Superior temporal gyrus (tissue), 1 donor: ENCODE measurements around the gene ARHGEF17.

Experiments used
- DNase-seq: peaks from one replicate; pipeline ENCODE4 v3.0.0-alpha.2; 2016; ENCODE audit errors: extremely low spot score

Gene ARHGEF17

DNA sequence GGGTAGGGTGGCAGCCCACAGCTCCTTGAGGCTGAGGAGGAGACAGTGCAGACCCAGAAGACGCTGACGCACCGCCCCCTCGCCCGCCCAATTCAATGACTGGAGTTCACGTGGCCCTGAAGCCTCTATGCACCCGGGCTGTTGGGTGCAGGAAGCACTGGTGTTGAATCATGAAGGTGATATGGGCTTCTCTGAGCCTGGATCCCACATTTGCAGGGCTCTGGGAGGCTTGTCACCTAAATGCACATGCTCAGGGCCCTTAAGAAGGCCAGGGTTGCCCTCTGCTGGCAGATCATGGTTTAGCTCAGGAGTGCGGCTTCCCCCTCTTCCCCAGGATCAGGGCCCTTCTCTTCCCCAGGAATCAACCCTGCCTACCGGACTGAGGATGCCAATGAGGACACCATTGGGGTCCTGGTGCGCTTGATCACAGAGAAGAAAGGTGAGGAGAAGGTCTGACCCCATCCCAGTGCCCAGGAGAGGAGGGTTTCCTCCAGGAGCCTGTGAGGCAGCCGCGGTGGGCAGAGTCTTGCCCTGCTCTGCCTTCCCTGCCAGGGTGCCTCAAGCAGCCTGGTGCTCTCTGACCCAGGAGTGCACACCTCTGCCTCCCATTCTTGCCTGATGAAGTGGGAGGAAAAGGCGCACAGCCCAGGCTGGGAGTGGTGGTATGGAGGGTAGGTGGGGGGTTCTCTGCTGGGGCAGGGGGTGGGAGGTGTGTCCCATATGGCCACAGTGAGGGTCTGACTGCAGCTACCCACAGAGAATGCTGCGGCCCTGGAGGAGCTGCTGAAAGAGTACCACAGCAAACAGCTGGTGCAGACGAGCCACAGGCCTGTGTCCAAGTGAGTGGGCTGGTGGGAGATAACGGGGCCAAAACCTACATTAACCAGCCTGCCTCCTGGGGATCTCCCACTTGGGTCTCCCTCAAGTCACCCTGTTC lies 85.7 kb downstream of the ARHGEF17 start:
- peak; percentile 88 for DNase-seq

DNA sequence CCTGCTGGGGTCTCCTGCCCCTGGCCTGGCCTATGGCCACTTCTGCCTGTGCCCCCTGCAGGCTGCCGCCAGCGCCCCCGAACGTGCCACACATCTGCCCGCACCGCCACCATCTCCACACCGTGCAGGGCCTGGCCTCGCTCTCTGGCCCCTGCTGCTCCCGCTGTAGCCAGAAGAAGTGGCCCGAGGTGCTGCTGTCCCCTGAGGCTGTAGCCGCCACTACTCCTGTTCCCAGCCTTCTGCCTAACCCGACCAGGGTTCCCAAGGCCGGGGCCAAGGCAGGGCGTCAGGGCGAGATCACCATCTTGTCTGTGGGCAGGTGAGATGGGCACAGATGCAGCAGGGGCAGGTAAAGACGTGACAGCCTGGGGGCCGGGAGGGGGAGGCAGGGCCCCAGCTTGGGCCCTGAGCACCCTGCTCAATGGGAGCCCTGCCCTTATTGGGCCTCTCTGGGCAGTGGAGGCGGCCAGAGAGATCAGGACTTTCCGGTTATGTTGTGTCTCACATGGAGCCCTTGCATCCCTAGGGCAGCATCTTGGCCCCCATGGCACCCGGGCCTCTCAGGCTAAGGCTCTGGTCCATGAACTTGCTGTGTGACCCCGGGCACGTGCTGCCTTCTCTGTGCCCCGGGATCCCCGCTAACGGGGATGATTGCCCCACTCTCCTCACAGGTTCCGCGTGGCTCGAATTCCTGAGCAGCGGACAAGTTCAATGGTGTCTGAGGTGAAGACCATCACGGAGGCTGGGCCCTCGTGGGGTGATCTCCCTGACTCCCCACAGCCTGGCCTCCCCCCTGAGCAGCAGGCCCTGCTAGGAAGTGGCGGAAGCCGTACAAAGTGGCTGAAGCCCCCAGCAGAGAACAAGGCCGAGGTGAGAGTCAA lies 86.6 kb downstream of the ARHGEF17 start:
- DNase-seq = no peak

DNA sequence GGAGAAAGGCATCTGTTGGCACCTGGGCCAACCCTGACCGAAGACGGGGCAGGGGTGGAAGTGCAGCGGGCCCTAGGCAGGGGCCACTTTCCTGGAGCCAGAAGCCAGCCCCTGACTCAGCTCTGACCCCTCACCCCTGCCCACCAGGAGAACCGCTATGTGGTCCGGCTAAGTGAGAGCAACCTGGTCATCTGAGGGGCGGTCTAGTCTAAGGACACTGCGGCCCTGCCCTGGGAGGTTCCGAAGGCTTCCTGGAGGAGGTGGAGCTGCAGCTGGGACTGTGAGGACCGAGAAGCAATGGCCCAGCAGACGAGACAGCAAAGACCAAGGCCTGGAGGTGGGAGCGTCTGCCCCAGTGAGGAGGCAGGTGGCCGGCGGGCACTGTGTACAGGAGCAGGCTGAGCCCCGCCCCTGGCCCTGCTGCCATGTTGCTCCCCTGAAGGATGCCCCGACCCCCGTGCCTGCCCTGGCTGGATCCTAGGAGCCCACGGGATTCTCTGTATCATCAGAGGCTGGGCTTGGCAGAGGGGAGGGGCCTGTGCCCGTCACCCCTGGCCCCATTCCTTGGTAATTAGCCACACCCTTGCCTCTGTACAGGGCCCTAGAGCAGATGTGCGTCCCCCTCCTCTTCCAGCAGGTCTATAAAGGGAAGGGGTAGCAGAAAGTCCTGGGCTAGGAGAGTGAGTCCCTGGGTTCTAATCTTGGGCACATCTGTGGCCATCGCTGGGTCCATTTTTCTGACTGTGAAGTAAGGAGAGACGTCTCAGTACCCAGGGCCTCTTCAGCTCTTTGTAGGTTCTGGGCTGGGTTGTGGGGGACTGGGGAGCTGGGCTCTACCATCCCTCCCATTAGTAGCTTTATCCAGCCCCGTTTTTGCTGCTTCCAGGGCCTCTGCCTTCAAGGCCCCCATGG lies 87.5 kb downstream of the ARHGEF17 start:
- DNase-seq = no peak

DNA sequence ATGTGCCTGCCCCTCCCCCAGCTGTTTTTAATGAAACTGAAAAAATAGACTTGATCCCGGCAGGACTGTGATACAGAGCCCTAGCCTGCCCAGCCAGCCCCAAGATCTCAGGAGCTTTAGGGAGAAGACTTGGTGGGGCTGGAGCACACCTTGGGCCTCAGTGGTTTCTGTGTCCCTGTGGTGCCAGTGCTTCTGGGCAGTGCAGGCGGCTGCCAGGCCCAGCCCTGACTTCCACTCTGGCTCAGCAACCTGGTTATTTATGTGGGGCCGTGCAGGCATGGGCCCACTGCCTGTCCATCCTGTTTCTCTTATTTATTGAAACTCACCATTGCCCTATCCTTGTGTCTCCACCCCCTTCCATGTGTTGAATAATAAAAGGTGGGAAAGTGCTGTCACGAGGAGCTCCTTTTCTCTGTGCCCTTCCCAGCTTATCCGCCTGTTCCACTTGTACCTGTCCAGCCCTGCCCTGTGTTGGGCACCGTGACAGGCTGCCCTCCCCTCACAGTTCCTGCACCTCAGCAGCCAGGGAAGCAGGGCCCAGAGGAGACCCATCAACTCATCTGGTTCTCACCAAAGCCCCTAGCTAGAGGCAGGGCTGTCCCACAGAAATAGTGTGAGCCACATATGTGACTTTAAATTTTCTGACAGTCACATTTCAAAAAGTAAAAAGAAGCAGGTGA lies 88.3 kb downstream of the ARHGEF17 start:
- DNase-seq = no peak

DNA sequence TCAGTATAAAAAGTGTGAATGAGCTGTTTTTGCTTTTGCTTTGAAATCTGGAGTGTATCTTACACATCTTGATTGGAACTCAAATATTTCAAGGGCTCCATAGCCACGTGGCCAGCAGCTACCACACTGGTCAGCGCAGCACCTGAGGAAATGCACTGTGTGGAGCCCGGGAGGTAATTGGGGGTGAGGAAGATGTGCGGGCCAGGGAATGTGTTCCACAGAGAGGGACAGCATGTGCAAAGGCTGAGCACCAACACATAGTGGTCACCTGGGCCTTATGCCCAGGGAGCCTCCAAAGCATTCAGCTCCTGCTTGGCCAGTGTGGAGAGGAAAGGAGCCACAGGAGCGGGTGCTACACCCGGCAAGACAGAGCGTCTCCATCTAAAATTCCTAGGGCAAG lies 88.9 kb downstream of the ARHGEF17 start:
- DNase-seq = no peak

DNA sequence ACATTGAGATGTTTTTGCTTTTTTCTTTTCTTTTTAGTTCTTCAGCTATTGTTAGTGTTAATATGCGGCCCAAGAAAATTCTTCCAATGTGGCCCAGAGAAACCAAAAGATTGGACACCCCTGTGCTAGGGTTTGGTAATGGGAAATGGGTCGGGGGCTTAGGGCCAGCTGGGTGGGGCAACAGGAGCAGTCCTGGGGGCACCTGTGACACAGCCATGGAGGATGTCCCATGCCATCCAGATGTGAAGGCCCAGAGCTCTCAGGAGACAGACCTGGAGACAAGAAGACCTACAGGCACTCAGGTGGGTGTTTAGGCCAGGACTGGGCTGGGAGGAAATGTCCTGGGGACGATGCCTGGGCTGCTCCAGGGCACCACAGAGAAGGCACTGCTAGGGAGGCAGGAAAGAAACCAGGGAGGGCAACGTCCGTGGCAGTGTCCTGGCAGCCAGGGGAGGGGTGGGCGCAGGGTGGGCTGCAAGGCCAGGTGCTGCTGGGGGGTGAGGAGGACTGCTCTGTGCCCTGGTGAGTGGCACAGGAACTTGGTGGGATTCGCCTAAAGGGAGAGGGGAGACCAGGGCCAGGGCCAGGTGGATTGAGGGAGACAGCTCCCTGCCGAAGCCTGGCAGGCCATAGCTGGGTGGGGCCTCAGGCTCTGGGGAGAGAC lies 89.5 kb downstream of the ARHGEF17 start:
- no peak for DNase-seq

DNA sequence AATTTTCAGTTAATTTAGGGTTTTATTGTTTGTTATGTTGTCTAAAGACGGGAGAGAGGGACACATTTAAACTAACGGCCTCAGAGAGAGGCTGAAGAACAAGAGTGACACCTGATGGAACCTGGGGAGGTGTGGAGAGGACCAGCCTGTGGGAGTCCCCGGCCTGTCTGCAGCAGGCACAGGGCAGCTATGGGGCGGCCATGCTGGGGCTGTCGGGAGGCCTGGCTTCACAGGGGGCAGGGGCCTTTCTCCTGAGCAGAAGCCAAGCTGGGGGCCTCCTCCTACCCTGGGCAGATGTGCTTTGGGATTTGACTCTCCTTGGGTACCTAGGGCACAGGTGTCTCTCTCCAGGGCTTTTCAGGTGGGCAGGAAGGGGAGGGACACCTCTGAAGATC lies 90.1 kb downstream of the ARHGEF17 start:
- DNase-seq = no peak

DNA sequence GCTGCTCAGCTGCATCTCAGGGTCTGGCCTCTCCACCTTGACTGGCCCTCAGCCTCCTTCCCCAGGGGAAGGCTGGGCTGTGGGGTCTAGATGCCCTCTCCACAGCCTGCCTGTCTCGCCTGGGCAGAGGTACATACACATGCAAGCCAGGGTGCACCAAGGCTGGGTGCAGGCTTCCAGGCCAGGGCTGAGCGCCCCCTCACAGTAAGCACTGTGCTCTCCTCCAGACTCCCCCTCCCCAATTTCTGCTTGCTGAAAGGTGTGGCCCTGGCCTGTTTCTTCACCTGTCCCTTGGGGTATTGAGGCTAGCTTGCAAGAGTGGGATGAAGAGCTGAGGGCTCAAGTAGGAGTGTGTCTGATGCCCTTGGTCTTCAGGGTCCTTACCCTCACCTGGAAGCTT lies 90.6 kb downstream of the ARHGEF17 start:
- no peak for DNase-seq

DNA sequence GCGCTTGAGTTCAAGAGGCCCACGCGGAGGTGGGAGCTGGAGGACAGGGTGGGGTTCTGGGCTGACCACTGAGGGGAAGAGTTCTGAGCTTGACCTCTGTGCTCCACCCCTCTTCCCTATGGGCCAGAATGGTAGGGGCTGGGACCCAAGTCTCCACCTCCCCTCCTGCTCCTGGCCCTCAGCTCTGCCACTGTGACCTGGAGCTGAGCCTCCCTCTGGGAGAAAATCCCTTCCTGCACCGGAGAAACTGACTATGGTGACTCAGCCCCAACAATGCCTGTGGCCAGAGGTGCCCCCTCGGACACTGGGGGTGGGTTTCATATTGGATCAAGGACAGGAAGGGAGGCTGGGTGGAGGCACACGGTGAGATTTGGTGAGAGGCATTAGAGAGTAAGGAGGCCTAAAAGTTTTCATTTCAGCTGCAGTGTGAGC lies 91.1 kb downstream of the ARHGEF17 start:
- no peak for DNase-seq

DNA sequence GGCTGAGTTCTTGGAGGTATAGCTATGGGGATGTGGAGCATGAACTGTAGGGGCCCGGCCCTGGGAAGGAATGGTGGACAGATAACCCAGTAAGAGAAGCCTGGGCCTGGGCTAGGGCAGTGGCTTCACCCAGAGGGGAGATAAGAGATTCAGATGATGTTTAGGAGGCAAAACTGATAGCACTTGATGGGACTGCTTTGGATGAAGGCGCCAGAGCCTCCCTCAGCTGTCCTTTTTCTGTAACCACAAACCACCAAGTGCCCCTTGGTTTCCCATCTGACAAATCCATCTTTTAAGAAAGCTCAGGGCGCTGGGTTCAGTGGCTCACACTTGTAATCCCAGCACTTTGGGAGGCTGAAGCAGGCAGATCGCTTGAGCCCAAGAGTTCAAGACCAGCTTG lies 91.6 kb downstream of the ARHGEF17 start:
- DNase-seq = no peak

DNA sequence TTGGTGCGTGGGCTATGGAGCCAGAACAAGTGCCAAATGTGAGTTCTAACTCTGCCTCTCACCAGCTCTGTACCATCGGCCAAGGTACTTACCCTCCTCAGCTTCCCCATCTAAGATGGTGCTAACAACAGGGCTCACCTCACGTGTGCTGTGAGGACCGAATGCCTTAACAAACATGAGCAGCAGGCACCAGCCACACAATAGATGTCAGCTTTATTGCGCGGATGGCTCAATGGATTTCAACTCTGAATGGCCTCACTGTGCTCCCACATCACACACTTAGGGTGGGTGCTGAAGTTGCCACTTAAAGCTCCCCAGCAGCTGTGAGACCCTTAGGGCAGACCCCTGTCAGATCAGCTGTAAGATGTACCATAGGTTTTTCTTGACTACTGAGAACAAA lies 92.2 kb downstream of the ARHGEF17 start:
- DNase-seq = no peak

DNA sequence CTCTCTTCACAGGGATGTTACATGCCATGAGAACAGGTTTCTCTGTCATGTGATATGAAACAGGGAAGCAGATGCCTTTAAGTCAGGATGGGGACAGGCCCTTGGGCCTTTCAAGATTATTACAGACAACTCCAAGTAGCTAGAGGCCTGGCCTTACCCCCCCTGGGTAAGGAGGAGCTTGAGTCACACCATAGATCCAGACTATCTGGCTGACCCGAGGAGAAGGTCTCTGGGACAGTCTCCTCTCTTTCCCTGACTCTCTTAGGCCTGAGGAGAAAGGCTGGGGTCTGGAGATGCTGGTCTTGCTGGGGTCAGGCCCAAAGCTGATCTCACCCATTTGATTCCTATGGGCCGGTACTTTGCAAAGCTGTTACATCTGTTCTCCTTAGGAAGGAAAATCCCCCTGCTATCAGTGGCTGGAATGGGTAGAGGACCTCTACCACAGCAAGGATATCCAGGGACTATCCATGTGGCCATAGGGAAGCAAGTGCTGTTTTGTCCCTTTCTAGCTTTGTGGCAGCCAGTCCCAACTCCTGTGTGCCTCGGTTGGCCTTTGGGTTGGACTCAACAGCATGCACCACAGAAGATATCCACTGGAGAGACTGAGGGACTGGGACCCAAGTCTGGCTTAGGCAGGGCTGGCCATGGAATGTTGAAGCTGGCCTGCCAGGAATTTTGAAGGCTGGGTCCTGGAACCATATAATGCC lies 93.3 kb downstream of the ARHGEF17 start:
- DNase-seq = no peak

DNA sequence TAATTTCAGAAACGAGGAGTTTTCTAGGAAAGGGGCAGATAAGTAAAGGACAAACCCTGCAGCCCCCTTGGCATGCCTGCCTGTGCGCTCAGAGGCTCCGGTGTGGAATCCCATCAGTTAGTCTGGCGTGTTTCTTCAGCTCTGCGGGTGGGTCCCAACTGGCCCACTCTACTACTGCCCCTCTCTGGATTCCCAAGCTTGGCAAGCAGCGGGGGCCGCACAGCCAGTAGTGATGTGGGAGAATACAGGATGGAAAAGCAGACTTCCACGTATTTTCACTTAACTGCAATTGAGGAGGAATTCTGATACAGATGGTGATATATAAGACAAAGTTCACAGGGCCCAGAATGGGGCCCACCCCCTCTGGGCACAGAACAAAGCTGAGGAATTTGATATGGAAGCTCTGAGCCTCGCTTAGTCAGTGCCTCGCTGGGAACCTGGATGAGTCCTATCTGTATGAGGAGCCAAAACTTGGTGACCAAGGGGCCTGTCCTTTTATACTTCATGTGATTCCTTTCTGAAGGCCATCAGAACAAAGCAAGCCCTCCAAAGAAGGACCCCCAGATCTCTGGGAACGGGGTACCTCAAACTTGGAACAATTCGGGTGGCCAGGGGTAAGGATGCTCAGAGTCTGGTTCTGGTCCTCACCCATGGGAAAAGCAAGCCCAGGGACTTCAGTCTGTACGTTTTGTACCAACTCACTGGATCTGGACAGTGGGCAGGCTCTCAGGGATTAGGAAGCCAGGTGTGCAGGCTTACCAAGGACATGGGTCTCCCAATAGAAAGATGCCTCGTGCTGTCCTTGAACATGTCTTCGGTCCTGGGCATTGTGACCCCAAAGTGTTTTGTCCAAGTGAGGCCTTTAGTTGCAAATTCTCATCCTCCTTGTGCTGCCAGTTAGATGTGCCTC lies 94.1 kb downstream of the ARHGEF17 start:
- DNase-seq = no peak

DNA sequence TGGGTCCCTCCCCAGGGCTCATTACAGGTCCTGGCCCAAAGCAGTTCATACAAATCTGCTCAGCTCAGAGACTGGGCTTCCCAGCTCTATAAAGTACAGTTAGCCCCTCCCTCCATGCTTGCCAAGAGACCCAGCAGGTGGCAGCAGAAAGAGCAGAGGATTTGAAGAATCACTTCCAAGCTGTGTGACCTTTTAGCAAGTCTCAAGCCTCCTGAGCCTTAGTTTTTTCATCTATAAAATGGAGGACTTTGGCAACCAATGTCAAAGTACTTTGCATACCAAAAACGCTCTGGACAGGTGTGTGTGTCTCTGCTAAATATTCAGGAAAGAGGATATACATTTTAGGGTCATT lies 94.7 kb downstream of the ARHGEF17 start:
- no peak for DNase-seq

DNA sequence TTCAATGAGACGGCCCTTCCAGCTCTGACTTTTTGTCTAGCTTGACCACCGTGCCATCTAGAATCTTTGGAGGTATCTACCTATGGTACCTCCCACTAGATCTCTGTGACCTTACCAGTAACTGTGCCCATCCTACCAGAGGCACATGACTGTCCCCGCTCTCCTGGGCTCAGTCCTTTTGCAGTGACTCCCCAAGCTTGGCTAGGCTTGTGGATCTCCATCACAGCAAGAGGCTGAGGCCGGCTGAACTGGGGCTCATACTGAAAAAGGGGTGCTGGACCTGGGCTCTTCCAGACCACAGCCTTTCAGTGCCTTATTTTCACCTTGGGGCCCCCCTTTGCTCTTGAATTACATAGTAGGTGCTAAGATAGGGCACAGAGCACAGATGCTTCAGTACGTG lies 95.5 kb downstream of the ARHGEF17 start:
- no peak for DNase-seq

DNA sequence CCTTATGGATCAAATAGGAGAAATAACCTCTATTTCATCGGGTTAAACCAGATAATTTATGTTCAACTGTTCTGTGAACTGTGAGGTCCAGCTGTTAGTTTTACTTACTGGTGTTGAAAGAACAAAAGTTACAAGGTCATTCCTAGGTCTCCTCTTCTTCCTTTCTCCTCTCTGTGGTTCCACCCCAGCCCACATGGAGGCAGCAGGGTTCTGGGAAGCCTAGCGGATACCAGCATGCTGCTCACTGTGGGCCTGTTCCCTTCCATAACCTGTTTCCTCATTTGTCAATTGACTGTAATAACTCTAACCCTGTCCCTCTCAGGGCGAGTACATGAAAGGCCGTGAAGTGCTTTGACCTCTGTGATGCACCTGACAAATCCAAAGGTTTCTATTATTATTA lies 96.0 kb downstream of the ARHGEF17 start:
- DNase-seq = peak; percentile 79

DNA sequence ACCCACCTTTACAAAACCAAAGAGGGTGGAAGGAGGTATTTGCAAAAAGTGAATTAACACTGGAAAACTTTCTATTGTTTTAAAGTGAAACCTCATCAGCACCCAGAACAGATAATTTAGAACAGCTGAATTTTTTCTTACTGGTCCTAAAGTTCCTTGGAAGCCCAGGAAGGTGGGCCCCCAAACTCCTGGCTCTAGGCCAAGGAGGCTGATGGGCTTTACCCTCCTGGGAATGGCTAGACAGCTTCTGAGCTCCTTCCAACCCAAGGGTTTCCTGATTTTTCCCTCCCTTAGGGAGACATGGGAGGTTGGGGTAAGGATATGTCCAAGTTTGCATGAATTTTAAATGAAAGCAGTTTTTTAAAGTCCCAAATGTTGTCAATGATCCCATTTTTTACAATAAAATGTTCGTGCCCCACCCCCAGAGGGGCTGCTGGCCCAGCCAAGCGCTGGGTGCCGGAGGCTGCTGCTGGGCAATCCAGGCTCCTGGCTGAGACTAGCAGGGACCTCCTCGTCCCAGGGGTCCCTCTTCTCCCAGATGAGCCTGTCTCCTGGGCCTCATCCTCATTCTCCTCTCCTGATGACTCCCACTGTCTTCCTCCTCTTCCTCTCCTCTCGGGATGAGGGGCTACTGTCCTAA lies 96.5 kb downstream of the ARHGEF17 start:
- DNase-seq = no peak

DNA sequence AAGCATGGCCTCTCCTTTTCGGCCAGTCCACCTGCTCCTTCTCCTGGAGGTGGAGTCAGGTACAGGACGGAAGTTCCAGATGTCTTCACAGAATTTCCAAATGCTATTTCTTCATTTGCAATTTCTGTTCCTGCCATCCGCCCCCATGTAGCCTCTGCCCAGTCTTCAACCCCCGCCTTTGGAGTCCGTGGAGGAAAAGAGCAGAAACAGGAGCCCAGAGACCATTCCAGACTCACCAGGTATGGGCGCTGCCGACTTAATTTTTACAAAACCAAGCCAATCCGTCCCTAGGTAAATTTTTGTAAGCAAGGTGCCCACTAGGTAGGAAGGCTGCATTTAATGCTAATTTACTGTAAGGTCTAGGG lies 97.1 kb downstream of the ARHGEF17 start:
- no peak for DNase-seq

DNA sequence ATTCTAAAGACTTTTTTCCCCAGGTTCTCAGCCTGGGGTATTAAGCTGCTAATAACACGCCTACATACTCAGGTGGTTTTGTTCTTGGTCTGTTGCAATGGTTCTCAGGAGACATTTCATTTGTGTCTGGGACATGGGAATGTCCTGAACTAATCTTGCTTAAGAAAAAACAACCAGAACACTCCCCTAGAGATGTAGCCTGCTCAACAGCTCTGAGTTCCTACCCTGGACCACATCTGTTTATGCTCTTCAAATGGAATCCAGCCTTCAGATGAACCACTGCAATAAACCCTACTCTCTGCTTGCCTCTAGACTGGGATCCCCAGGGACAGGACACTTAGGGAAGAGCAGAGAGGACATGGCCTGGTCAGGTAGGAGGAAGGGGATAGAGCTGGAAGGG lies 98.1 kb downstream of the ARHGEF17 start:
- no peak for DNase-seq
